ENCODE measurements around the gene NDFIP2.

Gene NDFIP2

GRCh38 chr13:79497852-79498251 lies 16.9 kb downstream of the NDFIP2 start:
- DNase-seq: no peak

- DNase-seq: no peak
These were observed 19.9 kb downstream of the NDFIP2 start for GRCh38 chr13:79500829-79501228.

- no peak for DNase-seq
These were observed 20.7 kb downstream of the NDFIP2 start for GRCh38 chr13:79501538-79502232.

GRCh38 chr13:79502859-79503468 lies 22.0 kb downstream of the NDFIP2 start:
- no peak for DNase-seq

- no peak for DNase-seq
These were observed 22.6 kb downstream of the NDFIP2 start for GRCh38 chr13:79503473-79504017.

- DNase-seq: no peak
These were observed 27.4 kb downstream of the NDFIP2 start for GRCh38 chr13:79508224-79508961.

GRCh38 chr13:79511611-79512010 lies 30.7 kb downstream of the NDFIP2 start:
- DNase-seq: no peak

GRCh38 chr13:79512950-79513349 lies 32.0 kb downstream of the NDFIP2 start:
- no peak for DNase-seq

GRCh38 chr13:79516595-79516994 lies 35.6 kb downstream of the NDFIP2 start:
- no peak for DNase-seq

- DNase-seq: no peak
These were observed 38.3 kb downstream of the NDFIP2 start for GRCh38 chr13:79519255-79519654.

- DNase-seq: no peak
These were observed 41.6 kb downstream of the NDFIP2 start for GRCh38 chr13:79522583-79522982.

- no peak for DNase-seq
These were observed 44.3 kb downstream of the NDFIP2 start for GRCh38 chr13:79525064-79525857.

GRCh38 chr13:79527698-79528097 lies 46.7 kb downstream of the NDFIP2 start:
- DNase-seq: no peak

GRCh38 chr13:79528356-79528755 lies 47.4 kb downstream of the NDFIP2 start:
- DNase-seq: no peak

GRCh38 chr13:79528759-79529191 lies 47.8 kb downstream of the NDFIP2 start:
- no peak for DNase-seq

GRCh38 chr13:79529817-79530216 lies 48.9 kb downstream of the NDFIP2 start:
- DNase-seq: no peak

- no peak for DNase-seq
These were observed 49.3 kb downstream of the NDFIP2 start for GRCh38 chr13:79530270-79530669.

GRCh38 chr13:79531542-79532254 lies 50.7 kb downstream of the NDFIP2 start:
- DNase-seq: no peak

- DNase-seq: no peak
These were observed 51.6 kb downstream of the NDFIP2 start for GRCh38 chr13:79532576-79532975.

GRCh38 chr13:79533781-79534400 lies 52.9 kb downstream of the NDFIP2 start:
- DNase-seq: no peak

- DNase-seq: no peak
These were observed 53.6 kb downstream of the NDFIP2 start for GRCh38 chr13:79534596-79534995.

GRCh38 chr13:79538757-79539156 lies 57.8 kb downstream of the NDFIP2 start:
- no peak for DNase-seq
